ENCODE measurements around the gene ATRNL1.
"Not testable (repeated sequence)": the region's sequence is repeated elsewhere in the genome, so short reads cannot be mapped to it uniquely, and the experiment has no call there.

The ATRNL1 gene

GRCh38 chr10:115278294-115278693 is 185.1 kb downstream of the ATRNL1 start:
- no peak for DNase-seq (ENCODE audit: low spot score)
- TF ChIP-seq CTCF (IDR thresholded peaks at IDR 0.05; ENCODE audit: borderline replicate concordance, control extremely low read depth, extremely low read depth, insufficient read depth, missing control alignments) = no peak
- in situ Hi-C loops (cut with MboI; ENCODE audit: low sequenced_read_pairs, unreplicated experiment) = no loop called here

- in situ Hi-C loops (cut with MboI; ENCODE audit: low sequenced_read_pairs, unreplicated experiment) = no loop called here
- DNase-seq (ENCODE audit: low spot score) = no peak
- no peak for TF ChIP-seq CTCF (IDR thresholded peaks at IDR 0.05; ENCODE audit: borderline replicate concordance, control extremely low read depth, extremely low read depth, insufficient read depth, missing control alignments)
Measured at GRCh38 chr10:115295213-115295805, 202.1 kb downstream of the ATRNL1 start.

GRCh38 chr10:115300080-115300479 is 206.9 kb downstream of the ATRNL1 start:
- no peak for TF ChIP-seq CTCF (IDR thresholded peaks at IDR 0.05; ENCODE audit: borderline replicate concordance, control extremely low read depth, extremely low read depth, insufficient read depth, missing control alignments)
- DNase-seq (ENCODE audit: low spot score) = no peak
- in situ Hi-C loops (cut with MboI; ENCODE audit: low sequenced_read_pairs, unreplicated experiment) = no loop called here

GRCh38 chr10:115319669-115320068 is 226.5 kb downstream of the ATRNL1 start:
- in situ Hi-C loops (cut with MboI; ENCODE audit: low sequenced_read_pairs, unreplicated experiment); DNase-seq (ENCODE audit: low spot score): not testable (repeated sequence)

- in situ Hi-C loops (cut with MboI; ENCODE audit: low sequenced_read_pairs, unreplicated experiment) = no loop called here
- TF ChIP-seq CTCF (IDR thresholded peaks at IDR 0.05; ENCODE audit: borderline replicate concordance, control extremely low read depth, extremely low read depth, insufficient read depth, missing control alignments) = no peak
- no peak for DNase-seq (ENCODE audit: low spot score)
Measured at GRCh38 chr10:115321360-115321759, 228.2 kb downstream of the ATRNL1 start.

GRCh38 chr10:115328331-115328730 is 235.2 kb downstream of the ATRNL1 start:
- DNase-seq (ENCODE audit: low spot score) = no peak
- in situ Hi-C loops (cut with MboI; ENCODE audit: low sequenced_read_pairs, unreplicated experiment) = no loop called here
- no peak for TF ChIP-seq CTCF (IDR thresholded peaks at IDR 0.05; ENCODE audit: borderline replicate concordance, control extremely low read depth, extremely low read depth, insufficient read depth, missing control alignments)

- in situ Hi-C loops (cut with MboI; ENCODE audit: low sequenced_read_pairs, unreplicated experiment) = no loop called here
- DNase-seq (ENCODE audit: low spot score) = no peak
- TF ChIP-seq CTCF (IDR thresholded peaks at IDR 0.05; ENCODE audit: borderline replicate concordance, control extremely low read depth, extremely low read depth, insufficient read depth, missing control alignments) = no peak
Measured at GRCh38 chr10:115335366-115335765, 242.2 kb downstream of the ATRNL1 start.
